ENCODE data around the gene CNNM2.
"Not testable (repeated sequence)": the region's sequence is repeated elsewhere in the genome, so short reads cannot be mapped to it uniquely, and the experiment has no call there.

The CNNM2 gene

GRCh38 chr10:102970562-102971340 is 52.7 kb downstream of the CNNM2 start:
- DNase-seq = no peak

GRCh38 chr10:102975483-102976379 is 57.6 kb downstream of the CNNM2 start:
- DNase-seq = no peak

GRCh38 chr10:102976380-102976726 is 58.3 kb downstream of the CNNM2 start:
- not testable (repeated sequence) for DNase-seq

GRCh38 chr10:102982296-102982695 is 64.2 kb downstream of the CNNM2 start:
- DNase-seq = no peak

GRCh38 chr10:102984086-102984485 is 66.0 kb downstream of the CNNM2 start:
- no peak for DNase-seq

GRCh38 chr10:102985811-102986210 is 67.7 kb downstream of the CNNM2 start:
- DNase-seq = no peak

GRCh38 chr10:102988404-102989314 is 70.6 kb downstream of the CNNM2 start:
- DNase-seq = no peak

GRCh38 chr10:102994531-102995295 is 76.6 kb downstream of the CNNM2 start:
- no peak for DNase-seq

GRCh38 chr10:102996876-102997275 is 78.8 kb downstream of the CNNM2 start:
- no peak for DNase-seq

GRCh38 chr10:102997998-102998397 is 79.9 kb downstream of the CNNM2 start:
- no peak for DNase-seq

GRCh38 chr10:102998399-102998907 is 80.4 kb downstream of the CNNM2 start:
- DNase-seq = no peak

GRCh38 chr10:103000050-103000449 is 82.0 kb downstream of the CNNM2 start:
- DNase-seq = not testable (repeated sequence)

- DNase-seq = no peak
Observed at GRCh38 chr10:103007017-103007416, 88.9 kb downstream of the CNNM2 start.

- no peak for DNase-seq
Observed at GRCh38 chr10:103013416-103013815, 95.3 kb downstream of the CNNM2 start.

- no peak for DNase-seq
Observed at GRCh38 chr10:103019425-103019824, 101.3 kb downstream of the CNNM2 start.

GRCh38 chr10:103021150-103021899 is 103.2 kb downstream of the CNNM2 start:
- no peak for DNase-seq

GRCh38 chr10:103021900-103022293 is 103.8 kb downstream of the CNNM2 start:
- no peak for DNase-seq

GRCh38 chr10:103025696-103026095 is 107.6 kb downstream of the CNNM2 start:
- DNase-seq = no peak

- no peak for DNase-seq
Observed at GRCh38 chr10:103038570-103038969, 120.5 kb downstream of the CNNM2 start.

GRCh38 chr10:103040418-103040817 is 122.3 kb downstream of the CNNM2 start:
- no peak for DNase-seq

- no peak for DNase-seq
Observed at GRCh38 chr10:103041391-103041790, 123.3 kb downstream of the CNNM2 start.
